Kidney (tissue), 14 donors: ENCODE measurements around the gene TOGARAM1. TPM values are rescaled to one million over a fixed set of nuclear protein-coding genes. Genes with fewer than 3 reads are reported as not detected.

Source experiments
- DNase-seq, 5 donors: peaks; one replicate each; pipeline ENCODE4 v3.0.0-alpha.2; 2013 to 2020
- FAIRE-seq: peaks from 2 replicates; lab custom pipeline; 2012; peaks lifted over from hg19 to GRCh38; lab: Jason Lieb, UNC
- H3K27ac ChIP-seq, 2 donors: one replicate each; pipeline ENCODE4 v1.7.0; 2013; ENCODE audit warnings: low read depth in 2 of 2, low read length in 2 of 2, inconsistent platforms in 1 of 2
- H3K27me3 ChIP-seq: one replicate; pipeline ENCODE4 v1.7.1; 2013; ENCODE audit warnings: low read length, inconsistent platforms; ENCODE audit not compliant: control insufficient read depth, insufficient read depth
- H3K36me3 ChIP-seq, 3 donors: one replicate each; pipeline versions ENCODE4 v1.7.0 to v1.7.1; 2013; ENCODE audit warnings: low read length in 3 of 3, control low read depth in 1 of 3, inconsistent platforms in 1 of 3; ENCODE audit not compliant: insufficient read depth in 3 of 3, control insufficient read depth in 2 of 3
- H3K4me1 ChIP-seq, 3 donors: one replicate each; pipeline versions ENCODE4 v1.7.0 to v1.7.1; 2013; ENCODE audit warnings: low read length in 3 of 3, inconsistent platforms in 1 of 3, low read depth in 1 of 3; ENCODE audit not compliant: control insufficient read depth in 2 of 3, insufficient read depth in 2 of 3
- H3K4me3 ChIP-seq, 3 donors: one replicate each; pipeline versions ENCODE4 v1.7.0 to v1.8.1; 2013; ENCODE audit warnings: low read length in 3 of 3, control low read depth in 1 of 3, inconsistent platforms in 1 of 3
- H3K9ac ChIP-seq, 3 donors: one replicate each; pipeline versions ENCODE4 v1.7.0 to v1.7.1; 2013; ENCODE audit warnings: low read length in 3 of 3, control low read depth in 1 of 3, inconsistent platforms in 1 of 3
- H3K9me3 ChIP-seq, 3 donors: one replicate each; pipeline versions ENCODE4 v1.7.0 to v1.7.1; 2013; ENCODE audit warnings: low read length in 3 of 3, control low read depth in 1 of 3, inconsistent platforms in 1 of 3; ENCODE audit not compliant: control insufficient read depth in 2 of 3, insufficient read depth in 1 of 3
- intact Hi-C: fragments of 100-400 bp; cut with DNase I; formaldehyde crosslinking; loops from one replicate; pipeline ENCODE4 v1.11.1; 2022
- polyA plus RNA-seq: library from polyadenylated mRNA; stranded (reverse); fragments of 350-450 nt; fragmentation: Illumina TruSeq; extraction: RNeasy Lipid Tissue Mini Kit (QIAGEN cat#74804); gene quantifications from one replicate; pipeline ENCODE4 v1.2.3, GENCODE V29; 2014; ENCODE audit warnings: low read depth, low replicate concordance; ENCODE audit not compliant: insufficient read depth
- total RNA-seq: library from RNA; stranded (reverse); fragmentation: NEBNext Ultra II Directional; extraction: Animal tissue kit (Norgen Biotek cat#: 25700); gene quantifications from one replicate; pipeline ENCODE4 v1.2.1, GENCODE V29; 2021
- TF ChIP-seq, protein P1 (sequence below): IDR thresholded peaks from 3 replicates; pipeline ENCODE4 v1.5.1; 2012; ENCODE audit warnings: mild to moderate bottlenecking, moderate library complexity, borderline replicate concordance; ENCODE audit not compliant: insufficient read depth; ENCODE audit errors: extremely low read depth
- donor health status: control.
- donor health status: control.
- donor health status: control.
- donor health status: control.
- donor health status: control.
- donor health status: DM: yes; HTN: yes; CAD: no.
- donor health status: Normal renal cell carcinoma (clear cell type).

The TOGARAM1 gene
- total and polyA plus RNA-seq, 2 donors from 2014 or later = 9.5 to 25.6 TPM

GRCh38 chr14:44981198-44981597 is 19.2 kb downstream of the TOGARAM1 start:
- Histone ChIP-seq H3K27ac (no peak overlapping the region), H3K4me3 (no peak overlapping the region), H3K9me3 (no peaks in the 10 kb centered on the region), H3K4me1 (peaks cover 0 to 2% (median 0%) of the 10 kb centered on the region in 3 donors), H3K36me3 (no peaks in the 10 kb centered on the region), H3K27me3 (no peaks in the 10 kb centered on the region), H3K9ac (no peak overlapping the region)
- no peak for DNase-seq
- TF ChIP-seq, protein P1, sequence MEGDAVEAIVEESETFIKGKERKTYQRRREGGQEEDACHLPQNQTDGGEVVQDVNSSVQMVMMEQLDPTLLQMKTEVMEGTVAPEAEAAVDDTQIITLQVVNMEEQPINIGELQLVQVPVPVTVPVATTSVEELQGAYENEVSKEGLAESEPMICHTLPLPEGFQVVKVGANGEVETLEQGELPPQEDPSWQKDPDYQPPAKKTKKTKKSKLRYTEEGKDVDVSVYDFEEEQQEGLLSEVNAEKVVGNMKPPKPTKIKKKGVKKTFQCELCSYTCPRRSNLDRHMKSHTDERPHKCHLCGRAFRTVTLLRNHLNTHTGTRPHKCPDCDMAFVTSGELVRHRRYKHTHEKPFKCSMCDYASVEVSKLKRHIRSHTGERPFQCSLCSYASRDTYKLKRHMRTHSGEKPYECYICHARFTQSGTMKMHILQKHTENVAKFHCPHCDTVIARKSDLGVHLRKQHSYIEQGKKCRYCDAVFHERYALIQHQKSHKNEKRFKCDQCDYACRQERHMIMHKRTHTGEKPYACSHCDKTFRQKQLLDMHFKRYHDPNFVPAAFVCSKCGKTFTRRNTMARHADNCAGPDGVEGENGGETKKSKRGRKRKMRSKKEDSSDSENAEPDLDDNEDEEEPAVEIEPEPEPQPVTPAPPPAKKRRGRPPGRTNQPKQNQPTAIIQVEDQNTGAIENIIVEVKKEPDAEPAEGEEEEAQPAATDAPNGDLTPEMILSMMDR = no peak
- FAIRE-seq = no peak
- intact Hi-C loops = no loop called here

DNA sequence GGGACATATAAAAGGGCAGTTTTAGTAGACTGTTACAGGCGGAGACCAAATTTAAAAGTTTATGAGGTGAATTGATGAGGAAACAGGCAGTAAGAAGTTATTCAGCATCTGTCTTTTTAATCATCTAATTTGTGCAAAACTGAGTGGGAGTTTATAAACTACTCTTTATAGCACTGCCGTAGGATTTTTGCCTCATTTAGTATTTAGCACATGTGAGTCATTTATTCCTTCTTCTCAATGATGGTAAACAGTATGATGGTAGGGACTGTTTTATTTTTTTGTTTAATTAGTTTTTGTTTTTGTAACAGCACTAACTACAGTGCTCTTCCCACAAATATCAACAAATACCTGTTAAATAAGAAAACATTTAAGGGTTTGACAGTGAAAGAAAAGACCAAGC is 20.6 kb downstream of the TOGARAM1 start:
- intact Hi-C loops = no loop called here
- no peak for FAIRE-seq

GRCh38 chr14:44988694-44989093 is 26.7 kb downstream of the TOGARAM1 start:
- no peak for FAIRE-seq
- Histone ChIP-seq H3K4me1 (peaks cover 0 to 2% (median 0%) of the 10 kb centered on the region in 3 donors), H3K27me3 (no peaks in the 10 kb centered on the region), H3K27ac (no peak overlapping the region), H3K9me3 (no peaks in the 10 kb centered on the region), H3K9ac (no peak overlapping the region), H3K36me3 (no peaks in the 10 kb centered on the region), H3K4me3 (no peak overlapping the region)
- intact Hi-C loops = no loop called here
- peak in 4 of 5 donors; percentile 18 to 78 (median 44) for DNase-seq
- TF ChIP-seq, protein P1 = no peak

More for the DNA sequence above, 20.6 kb downstream of the TOGARAM1 start:
- DNase-seq = no peak
- TF ChIP-seq, protein P1 = no peak
- no peaks in the 10 kb centered on the region for H3K27me3 ChIP-seq
- H3K27ac ChIP-seq = no peak overlapping the region
- H3K4me1 ChIP-seq = peaks cover 0 to 2% (median 0%) of the 10 kb centered on the region in 3 donors
- H3K9ac ChIP-seq = no peak overlapping the region
- H3K36me3 ChIP-seq = no peaks in the 10 kb centered on the region
- H3K4me3 ChIP-seq = no peak overlapping the region
- H3K9me3 ChIP-seq = no peaks in the 10 kb centered on the region
